B cell (primary cell): ENCODE measurements around the gene TMEM151A. TPM values are rescaled to one million over a fixed set of nuclear protein-coding genes. Genes with fewer than 3 reads are reported as not detected.

Experiments
- ATAC-seq: fragments of 200-7000 bp; cut with Tn5 transposase; one replicate; pipeline ENCODE4 v1.10.0; 2021; ENCODE audit warnings: low read depth, mild to moderate bottlenecking, moderate number of reproducible peaks, moderate library complexity
- CTCF ChIA-PET: fragments of 350-600 bp; sonication (Branson Sonifier 250); formaldehyde crosslinking; loops from one replicate; lab custom pipeline; 2021; ENCODE audit warnings: antibody characterized with exemption, inconsistent platforms; lab: Charles Lee
- POLR2A ChIA-PET: fragments of 350-600 bp; sonication (Branson Sonifier 250); formaldehyde crosslinking; loops from one replicate; lab custom pipeline; 2021; ENCODE audit warnings: antibody characterized with exemption; lab: Charles Lee
- DNase-seq: peaks from one replicate; pipeline ENCODE4 v3.0.0; 2013
- H2AFZ ChIP-seq: 2 replicates; pipeline ENCODE4 v1.6.1; 2012; ENCODE audit warnings: mild to moderate bottlenecking, low read depth, low read length; ENCODE audit not compliant: insufficient read depth, poor library complexity, severe bottlenecking
- H3K27ac ChIP-seq, 2 donors: 1 replicate in 1 of 2; 2 replicates in 1 of 2; pipeline ENCODE4 v1.5.1; 2012 to 2013; ENCODE audit warnings: low read length in 2 of 2, mild to moderate bottlenecking in 2 of 2, moderate library complexity in 1 of 2
- H3K27me3 ChIP-seq, 4 experiments: fragments of 200-600 bp in 1 of 4; sonication (generic) in 1 of 4; replicated peaks in 1 of 4; 1 replicate in 2 of 4; 2 replicates in 2 of 4; pipeline versions ENCODE4 v1.6.1 to v1.7.0; 2013 to 2016; ENCODE audit warnings: low read length in 3 of 4, mild to moderate bottlenecking in 2 of 4, mixed read lengths in 1 of 4, moderate library complexity in 1 of 4; ENCODE audit not compliant: insufficient read depth in 4 of 4, control insufficient read depth in 3 of 4; ENCODE audit errors: control extremely low read depth in 1 of 4
- H3K36me3 ChIP-seq, 2 experiments: replicated peaks in 1 of 2; 1 replicate in 1 of 2; 2 replicates in 1 of 2; pipeline versions ENCODE4 v1.6.1 to v1.7.1; 2013; ENCODE audit warnings: low read length in 1 of 2; ENCODE audit not compliant: insufficient read depth in 2 of 2, control insufficient read depth in 1 of 2; ENCODE audit errors: control extremely low read depth in 1 of 2, extremely low read depth in 1 of 2
- H3K4me1 ChIP-seq, 2 donors: fragments of 200-600 bp in 1 of 2; sonication (generic) in 1 of 2; 1 replicate in 1 of 2; 2 replicates in 1 of 2; pipeline versions ENCODE4 v1.5.1 to v1.6.1; 2013 to 2017; ENCODE audit warnings: low read length in 2 of 2; ENCODE audit not compliant: control insufficient read depth in 2 of 2, insufficient read depth in 2 of 2
- H3K4me2 ChIP-seq: replicated peaks from 2 replicates; pipeline ENCODE3; 2012; ENCODE audit warnings: mild to moderate bottlenecking, low read depth, low read length; ENCODE audit not compliant: poor library complexity, severe bottlenecking
- H3K4me3 ChIP-seq, 5 experiments: fragments of 200-600 bp in 1 of 5; sonication (generic) in 1 of 5; 1 replicate in 3 of 5; 2 replicates in 2 of 5; pipeline versions ENCODE4 v1.5.1 to v1.7.0; 2011 to 2016; ENCODE audit warnings: low read length in 4 of 5, mild to moderate bottlenecking in 4 of 5, low read depth in 2 of 5, control low read depth in 1 of 5, moderate library complexity in 1 of 5; ENCODE audit not compliant: insufficient read depth in 1 of 5; ENCODE audit errors: control extremely low read depth in 1 of 5, extremely low read depth in 1 of 5
- H3K79me2 ChIP-seq: fragments of 200-600 bp; sonication (generic); one replicate; pipeline ENCODE4 v1.6.0; 2016; ENCODE audit warnings: low read length; ENCODE audit not compliant: control insufficient read depth, insufficient read depth
- H3K9ac ChIP-seq: fragments of 200-600 bp; sonication (generic); 2 replicates; pipeline ENCODE4 v1.6.1; 2017; ENCODE audit warnings: mild to moderate bottlenecking, low read length, moderate library complexity
- H3K9me3 ChIP-seq, 3 donors: one replicate each; pipeline versions ENCODE4 v1.6.1 to v1.7.1; 2013; ENCODE audit warnings: low read length in 2 of 3; ENCODE audit not compliant: control insufficient read depth in 2 of 3, insufficient read depth in 1 of 3; ENCODE audit errors: control extremely low read depth in 1 of 3
- H4K20me1 ChIP-seq: 2 replicates; pipeline ENCODE4 v1.6.0; 2012; ENCODE audit warnings: mild to moderate bottlenecking, low read length; ENCODE audit not compliant: insufficient read depth, control insufficient read depth, poor library complexity, severe bottlenecking
- H3K27ac Mint-ChIP-seq: one replicate; pipeline ENCODE4 v1.8.0; 2021; ENCODE audit warnings: mixed read lengths
- H3K27me3 Mint-ChIP-seq: one replicate; pipeline ENCODE4 v1.8.0; 2021; ENCODE audit warnings: mixed read lengths
- H3K4me1 Mint-ChIP-seq: one replicate; pipeline ENCODE4 v1.8.0; 2021; ENCODE audit warnings: mixed read lengths
- H3K4me3 Mint-ChIP-seq: one replicate; pipeline ENCODE4 v1.8.0; 2021; ENCODE audit warnings: mixed read lengths
- H3K9me3 Mint-ChIP-seq: one replicate; pipeline ENCODE4 v1.8.0; 2022; ENCODE audit warnings: mixed read lengths; ENCODE audit not compliant: insufficient read depth
- CTCF ChIP-seq: fragments of 200-600 bp; IDR thresholded peaks from one replicate; pipeline ENCODE4 v1.8.0; 2022; ENCODE audit warnings: antibody characterized with exemption, mild to moderate bottlenecking
- EZH2 ChIP-seq: IDR thresholded peaks from 2 replicates; pipeline ENCODE4 v1.6.1; 2012; ENCODE audit warnings: borderline replicate concordance, low read depth, mild to moderate bottlenecking, moderate library complexity, low read length; ENCODE audit not compliant: insufficient read depth, poor library complexity, severe bottlenecking
- WGBS: methylation state at CpG from one replicate; pipeline ENCODE4 v1.1.5; 2013; ENCODE audit warnings: missing lambda C conversion rate; ENCODE audit not compliant: insufficient coverage; 5-methylcytosine and 5-hydroxymethylcytosine counted together
- intact Hi-C: fragments of 100-400 bp; cut with micrococcal nuclease; formaldehyde crosslinking; loops from one replicate; pipeline ENCODE4 v1.10.0; 2022
- polyA plus RNA-seq: library from polyadenylated mRNA; depleted of rRNA; stranded (reverse); fragments of >200 nt; gene quantifications from 2 replicates; pipeline ENCODE4 v1.2.3, GENCODE V29; 2012
- total RNA-seq, 2 donors: library from RNA; stranded (reverse); fragments of 120-200 nt in 1 of 2; gene quantifications; 1 replicate in 1 of 2; 2 replicates in 1 of 2; pipeline versions ENCODE4 v1.2.3 to v1.2.4, GENCODE V29; 2013 to 2022

Gene TMEM151A
- total and polyA plus RNA-seq, 2 donors (not counting 1 experiment from before 2014, with no cell fraction given), result 0.17 to 1.1 TPM

- no peaks in the 10 kb centered on the region for H3K9me3 ChIP-seq
- ChIA-PET CTCF (interaction anchor here (1.4 kb wide), 1 partner anchor 9 kb away, joined by 6 read pairs; no protein-coding TSS in a partner anchor), POLR2A (no interaction called here)
- H4K20me1 ChIP-seq, result no peaks in the 10 kb centered on the region
- DNase-seq (no peak), ATAC-seq (no peak)
- H3K9ac ChIP-seq, result no peak overlapping the region
- H3K4me2 ChIP-seq, result no peak overlapping the region
- H3K4me3 ChIP-seq, result no peak overlapping the region
- no peaks in the 10 kb centered on the region for H3K36me3 ChIP-seq
- H3K27me3 Mint-ChIP-seq, result peaks cover 13% of the 10 kb centered on the region
- no peaks in the 10 kb centered on the region for H3K9me3 Mint-ChIP-seq
- no peak overlapping the region for H3K27ac ChIP-seq
- WGBS, result 93% methylated on average over 9 of the region's 12 CpGs
- no peak overlapping the region for H3K4me3 Mint-ChIP-seq
- H3K27ac Mint-ChIP-seq, result no peak overlapping the region
- TF ChIP-seq CTCF (no peak), EZH2 (no peak)
- no peak overlapping the region for H2AFZ ChIP-seq
- no peaks in the 10 kb centered on the region for H3K79me2 ChIP-seq
- no peaks in the 10 kb centered on the region for H3K4me1 ChIP-seq
- intact Hi-C loops, result no loop called here
- no peaks in the 10 kb centered on the region for H3K4me1 Mint-ChIP-seq
- H3K27me3 ChIP-seq, result no peaks in the 10 kb centered on the region
Observed at GRCh38 chr11:66302656-66303055, 11.0 kb downstream of the TMEM151A start.

DNA sequence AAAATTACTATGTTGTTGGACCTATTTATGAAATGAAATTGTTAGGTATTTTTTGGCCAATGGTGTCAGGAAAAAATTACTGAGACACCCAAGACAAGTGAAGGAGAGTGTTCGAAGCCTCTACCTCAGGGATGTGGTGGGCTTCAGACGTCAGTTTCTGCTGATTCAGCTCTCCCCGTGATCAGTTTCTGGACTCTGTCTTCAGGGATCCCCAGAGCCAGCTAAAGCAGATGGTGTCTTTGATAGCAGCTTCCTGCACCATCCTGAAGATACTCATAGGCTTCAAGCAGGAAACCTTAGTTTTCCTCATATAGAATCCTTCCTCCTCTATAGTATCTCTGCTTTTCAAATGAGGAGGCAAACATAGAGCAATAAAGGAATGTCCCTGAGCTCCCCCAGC, 17.8 kb downstream of the TMEM151A start:
- H3K4me3 ChIP-seq, result no peak overlapping the region
- DNase-seq, result no peak
- TF ChIP-seq EZH2, result no peak
- TF ChIP-seq CTCF, result no peak
- no peaks in the 10 kb centered on the region for H3K9me3 ChIP-seq
- Mint-ChIP-seq H3K27ac (peak overlapping the region; percentile 26), H3K9me3 (no peaks in the 10 kb centered on the region), H3K27me3 (peaks cover 9% of the 10 kb centered on the region), H3K4me1 (peaks cover 21% of the 10 kb centered on the region), H3K4me3 (no peak overlapping the region)
- no peak overlapping the region for H2AFZ ChIP-seq
- no peak for ATAC-seq
- H3K4me2 ChIP-seq, result no peak overlapping the region
- peaks cover 10 to 19% of the 10 kb centered on the region in 2 donors for H3K4me1 ChIP-seq
- no peaks in the 10 kb centered on the region for H3K36me3 ChIP-seq
- no peaks in the 10 kb centered on the region for H3K79me2 ChIP-seq
- WGBS, result 69% methylated on average over 3 of the region's 3 CpGs
- intact Hi-C loops, result no loop called here
- H4K20me1 ChIP-seq, result no peaks in the 10 kb centered on the region
- ChIA-PET POLR2A (no interaction called here), CTCF (interaction anchor here (0.6 to 6.3 kb wide), 7 partner anchors 8 to 80 kb away, joined by 3 to 101 read pairs (median 13); no protein-coding TSS in a partner anchor)
- no peak overlapping the region for H3K9ac ChIP-seq
- no peak overlapping the region for H3K27ac ChIP-seq
- no peaks in the 10 kb centered on the region for H3K27me3 ChIP-seq
